Measurements from ENCODE around the gene TMEM94.

- TF ChIP-seq CTCF (IDR thresholded peaks at IDR 0.05): no peak
- TF ChIP-seq POLR2A (IDR thresholded peaks at IDR 0.05): no peak
- TF ChIP-seq EP300 (IDR thresholded peaks at IDR 0.05): no peak
Measured at GRCh38 chr17:75476752-75477489, 20.5 kb downstream of the TMEM94 start.

Measured in gastroesophageal sphincter (tissue), 3 donors.